ENCODE measurements around the gene TMEM200C.

The TMEM200C gene

GRCh38 chr18:5912566-5912965 lies 17.2 kb upstream of the TMEM200C start:
- no peaks in the 10 kb centered on the region for H3K4me1 ChIP-seq (ENCODE audit: control insufficient read depth, insufficient read depth, low read length)
- H3K27me3 ChIP-seq (ENCODE audit: control insufficient read depth, insufficient read depth, low read length): no peaks in the 10 kb centered on the region

DNA sequence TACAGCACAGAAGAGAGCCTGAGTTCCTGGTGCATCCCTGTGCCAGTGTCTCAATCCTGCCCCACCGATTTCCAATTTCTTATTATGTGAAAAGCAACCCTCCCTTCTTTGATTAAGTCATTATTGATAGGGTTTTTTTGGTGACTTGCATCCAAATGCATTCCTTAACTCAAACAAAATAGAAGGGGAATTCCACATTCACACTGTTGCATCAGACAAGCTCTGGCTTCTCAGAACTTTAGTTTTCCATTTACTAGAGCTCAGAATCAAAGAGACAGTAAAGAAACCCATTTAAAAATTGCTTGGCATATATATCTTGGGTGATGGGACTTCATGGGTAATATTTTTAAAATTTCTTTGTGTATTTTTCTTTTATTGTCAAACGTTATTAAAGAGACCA lies 13.8 kb upstream of the TMEM200C start:
- H3K4me3 ChIP-seq (ENCODE audit: low read length): no peak overlapping the region
- no peaks in the 10 kb centered on the region for H3K36me3 ChIP-seq (ENCODE audit: control insufficient read depth, insufficient read depth, low read length)
- no peak overlapping the region for H3K9ac ChIP-seq (ENCODE audit: low read length)
- no peaks in the 10 kb centered on the region for H3K9me3 ChIP-seq (ENCODE audit: control insufficient read depth, low read length)
- H3K27me3 ChIP-seq (ENCODE audit: control insufficient read depth, insufficient read depth, low read length): no peaks in the 10 kb centered on the region
- H3K4me1 ChIP-seq (ENCODE audit: control insufficient read depth, insufficient read depth, low read length): no peaks in the 10 kb centered on the region

More at GRCh38 chr18:5912566-5912965, 17.2 kb upstream of the TMEM200C start:
- Histone ChIP-seq H3K9ac (ENCODE audit: low read length) (no peak overlapping the region), H3K4me3 (ENCODE audit: low read length) (no peak overlapping the region), H3K36me3 (ENCODE audit: control insufficient read depth, insufficient read depth, low read length) (no peaks in the 10 kb centered on the region), H3K9me3 (ENCODE audit: control insufficient read depth, low read length) (no peaks in the 10 kb centered on the region)

DNA sequence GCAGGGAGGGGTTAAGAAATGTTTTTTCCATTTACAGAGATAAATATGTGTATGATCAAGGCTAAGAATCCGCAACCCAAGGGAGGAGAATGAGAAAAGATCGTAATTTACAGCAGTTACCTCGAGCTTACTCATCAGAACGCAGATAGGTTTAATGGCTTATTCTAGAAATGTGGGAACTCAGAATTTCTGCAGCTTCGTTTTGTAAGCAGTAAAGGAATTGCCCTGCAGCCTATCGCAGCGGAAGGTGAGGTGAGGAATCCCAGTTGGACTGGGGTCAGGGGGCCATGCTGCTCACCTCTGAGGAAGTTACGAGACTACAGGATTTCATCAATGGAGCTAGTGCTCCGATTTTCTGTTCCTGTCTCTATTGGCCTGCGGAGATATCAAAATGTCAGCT lies 8.1 kb upstream of the TMEM200C start:
- Histone ChIP-seq H3K9me3 (ENCODE audit: control insufficient read depth, low read length) (no peaks in the 10 kb centered on the region), H3K36me3 (ENCODE audit: control insufficient read depth, insufficient read depth, low read length) (no peaks in the 10 kb centered on the region), H3K4me3 (ENCODE audit: low read length) (no peak overlapping the region), H3K4me1 (ENCODE audit: control insufficient read depth, insufficient read depth, low read length) (no peaks in the 10 kb centered on the region), H3K27me3 (ENCODE audit: control insufficient read depth, insufficient read depth, low read length) (peaks cover 4% of the 10 kb centered on the region), H3K9ac (ENCODE audit: low read length) (no peak overlapping the region)

DNA sequence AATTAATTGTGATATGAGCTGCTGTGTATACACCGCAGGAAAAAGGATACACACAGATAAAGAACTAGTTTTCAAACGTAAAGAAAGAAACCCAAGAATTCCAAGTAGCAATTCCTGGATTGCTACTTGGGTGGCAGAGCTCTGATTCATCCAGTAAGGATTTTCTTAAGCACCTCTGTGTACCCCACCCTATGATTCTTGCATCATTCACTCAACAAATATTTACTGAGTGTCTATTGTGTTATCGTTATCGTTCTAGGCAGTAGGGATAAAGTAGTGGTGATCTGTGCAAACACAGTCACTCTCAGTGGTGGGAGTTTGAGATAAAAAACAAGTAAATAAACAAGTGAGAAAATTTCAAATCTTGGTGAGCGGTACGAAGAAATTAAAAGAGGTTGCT lies 4.9 kb upstream of the TMEM200C start:
- Histone ChIP-seq H3K27me3 (ENCODE audit: control insufficient read depth, insufficient read depth, low read length) (peaks cover 33% of the 10 kb centered on the region), H3K9ac (ENCODE audit: low read length) (no peak overlapping the region)

GRCh38 chr18:5899835-5900234 lies 4.5 kb upstream of the TMEM200C start:
- no peak overlapping the region for H3K4me3 ChIP-seq (ENCODE audit: low read length)
- H3K27me3 ChIP-seq (ENCODE audit: control insufficient read depth, insufficient read depth, low read length): peaks cover 37% of the 10 kb centered on the region
- H3K36me3 ChIP-seq (ENCODE audit: control insufficient read depth, insufficient read depth, low read length): no peaks in the 10 kb centered on the region
- H3K9me3 ChIP-seq (ENCODE audit: control insufficient read depth, low read length): no peaks in the 10 kb centered on the region
- no peaks in the 10 kb centered on the region for H3K4me1 ChIP-seq (ENCODE audit: control insufficient read depth, insufficient read depth, low read length)
- H3K9ac ChIP-seq (ENCODE audit: low read length): no peak overlapping the region

More for the DNA sequence above, 4.9 kb upstream of the TMEM200C start:
- Histone ChIP-seq H3K4me1 (ENCODE audit: control insufficient read depth, insufficient read depth, low read length) (no peaks in the 10 kb centered on the region), H3K9me3 (ENCODE audit: control insufficient read depth, low read length) (no peaks in the 10 kb centered on the region), H3K36me3 (ENCODE audit: control insufficient read depth, insufficient read depth, low read length) (no peaks in the 10 kb centered on the region), H3K4me3 (ENCODE audit: low read length) (no peak overlapping the region)

DNA sequence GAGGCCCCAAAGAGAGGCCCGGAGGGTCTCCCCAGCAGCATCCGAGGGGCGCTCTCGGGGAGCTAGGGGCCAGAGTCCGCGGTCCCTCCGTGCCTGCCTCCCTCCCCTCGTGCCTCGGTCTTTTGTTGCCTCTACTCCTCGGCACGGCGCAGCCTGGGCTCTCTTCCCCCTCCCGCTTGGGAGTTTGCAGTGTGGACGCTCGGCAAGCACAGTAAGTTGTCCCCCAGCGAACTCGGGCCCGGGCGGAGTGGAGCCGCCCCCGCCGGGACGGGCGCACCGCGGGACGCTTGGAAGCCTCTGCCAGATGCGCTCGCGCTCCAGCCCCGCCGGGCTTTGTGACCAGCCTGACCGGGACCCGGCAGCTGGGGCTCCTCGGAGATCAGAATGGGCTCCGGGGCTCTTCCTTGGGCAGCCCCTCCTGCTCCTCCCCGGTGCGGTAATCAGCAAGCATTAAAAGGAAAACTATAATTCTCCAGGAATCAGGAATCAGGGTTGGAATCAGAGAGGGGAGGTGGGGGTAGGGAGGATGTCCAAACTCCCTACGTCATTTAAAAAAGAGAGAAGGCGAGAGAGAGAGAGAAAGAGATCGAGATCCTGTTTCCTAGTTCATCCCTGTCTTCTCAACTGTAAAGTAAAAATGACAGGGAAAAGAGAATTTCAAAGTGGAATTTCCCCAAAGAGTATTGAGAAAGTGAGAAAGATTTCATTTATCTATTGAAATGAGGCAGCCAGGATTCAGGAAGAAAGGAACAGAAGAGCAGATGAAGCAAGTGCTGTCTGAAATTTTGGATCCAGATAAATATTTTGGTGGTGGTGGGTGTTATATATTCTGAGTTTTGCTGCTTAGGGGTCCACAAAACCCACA lies 786 bp upstream of the TMEM200C start:
- Histone ChIP-seq H3K36me3 (ENCODE audit: control insufficient read depth, insufficient read depth, low read length) (no peaks in the 10 kb centered on the region), H3K27me3 (ENCODE audit: control insufficient read depth, insufficient read depth, low read length) (peaks cover 73% of the 10 kb centered on the region), H3K4me1 (ENCODE audit: control insufficient read depth, insufficient read depth, low read length) (no peaks in the 10 kb centered on the region), H3K9me3 (ENCODE audit: control insufficient read depth, low read length) (no peaks in the 10 kb centered on the region), H3K4me3 (ENCODE audit: low read length) (no peak overlapping the region), H3K9ac (ENCODE audit: low read length) (no peak overlapping the region)

DNA sequence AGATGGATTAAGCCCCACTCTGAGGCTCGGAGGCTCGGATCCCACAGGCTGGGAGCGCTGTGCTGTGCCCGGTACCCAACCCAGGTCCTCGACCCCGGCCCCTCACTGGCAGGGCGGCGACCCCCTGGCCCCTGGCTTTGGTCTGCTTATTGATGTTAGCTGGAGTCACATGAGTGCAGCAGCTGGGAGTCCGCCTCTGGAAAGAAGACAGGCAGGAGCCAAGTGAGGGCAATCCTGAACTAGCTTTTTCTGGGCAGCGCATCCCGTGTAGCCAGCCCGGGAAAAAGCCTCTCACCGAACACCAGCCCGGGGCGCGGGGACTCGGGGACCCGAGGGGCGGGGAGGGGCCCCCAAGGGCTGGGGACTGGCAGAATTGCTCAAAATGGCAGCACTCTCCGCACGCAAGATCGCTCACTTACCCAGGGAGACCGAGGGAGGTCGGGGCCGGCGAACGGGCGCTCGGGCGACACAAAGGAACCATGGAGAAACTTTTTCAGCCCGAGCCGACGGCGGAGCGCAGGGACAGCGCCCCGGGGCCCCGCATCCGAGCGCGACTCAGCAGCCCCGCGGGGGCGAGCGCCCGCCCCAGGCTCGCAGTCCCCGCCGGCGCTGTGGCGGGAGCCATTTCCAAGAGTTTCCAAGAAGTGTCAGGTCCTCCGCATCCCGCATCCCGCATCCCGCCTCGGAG lies 567 bp downstream of the TMEM200C start:
- no peaks in the 10 kb centered on the region for H3K4me1 ChIP-seq (ENCODE audit: control insufficient read depth, insufficient read depth, low read length)
- H3K36me3 ChIP-seq (ENCODE audit: control insufficient read depth, insufficient read depth, low read length): no peaks in the 10 kb centered on the region
- H3K4me3 ChIP-seq (ENCODE audit: low read length): no peak overlapping the region
- no peak overlapping the region for H3K9ac ChIP-seq (ENCODE audit: low read length)
- no peaks in the 10 kb centered on the region for H3K9me3 ChIP-seq (ENCODE audit: control insufficient read depth, low read length)
- peaks cover 85% of the 10 kb centered on the region for H3K27me3 ChIP-seq (ENCODE audit: control insufficient read depth, insufficient read depth, low read length)

GRCh38 chr18:5893956-5894610 lies 1.2 kb downstream of the TMEM200C start:
- Histone ChIP-seq H3K4me3 (ENCODE audit: low read length) (no peak overlapping the region), H3K36me3 (ENCODE audit: control insufficient read depth, insufficient read depth, low read length) (no peaks in the 10 kb centered on the region), H3K9ac (ENCODE audit: low read length) (no peak overlapping the region), H3K9me3 (ENCODE audit: control insufficient read depth, low read length) (no peaks in the 10 kb centered on the region), H3K4me1 (ENCODE audit: control insufficient read depth, insufficient read depth, low read length) (no peaks in the 10 kb centered on the region), H3K27me3 (ENCODE audit: control insufficient read depth, insufficient read depth, low read length) (peaks cover 86% of the 10 kb centered on the region)

DNA sequence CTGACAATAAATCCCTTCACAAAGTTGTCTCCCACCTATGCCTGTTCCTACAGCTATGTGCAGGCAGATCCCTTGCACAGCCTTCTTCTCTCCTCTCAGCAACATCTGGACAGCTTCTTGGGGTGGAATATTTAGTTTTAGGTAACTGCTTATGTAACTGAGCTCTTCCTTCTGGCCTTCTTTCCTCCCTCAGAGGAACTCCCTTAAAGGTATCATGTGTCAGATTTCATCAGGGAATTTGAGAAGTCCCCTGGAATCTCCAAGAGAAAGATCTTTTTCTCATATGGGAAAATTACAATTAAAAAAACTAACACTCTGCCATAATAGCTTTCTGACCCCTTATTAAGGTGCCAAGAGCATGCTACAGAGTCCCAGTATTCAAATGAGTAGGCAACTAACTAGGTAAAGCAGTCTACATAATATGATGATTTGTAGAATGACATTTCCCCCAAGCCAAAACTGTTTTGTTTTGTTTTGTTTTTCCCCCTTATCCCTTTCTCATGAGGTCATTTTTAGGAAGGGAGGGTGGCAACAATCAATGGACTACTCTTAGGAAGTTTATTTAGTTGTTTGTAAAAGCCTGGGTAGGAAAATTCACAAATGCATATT lies 2.4 kb downstream of the TMEM200C start:
- H3K9ac ChIP-seq (ENCODE audit: low read length): no peak overlapping the region
- H3K9me3 ChIP-seq (ENCODE audit: control insufficient read depth, low read length): no peaks in the 10 kb centered on the region
- no peaks in the 10 kb centered on the region for H3K4me1 ChIP-seq (ENCODE audit: control insufficient read depth, insufficient read depth, low read length)
- H3K4me3 ChIP-seq (ENCODE audit: low read length): no peak overlapping the region
- H3K27me3 ChIP-seq (ENCODE audit: control insufficient read depth, insufficient read depth, low read length): peaks cover 77% of the 10 kb centered on the region
- H3K36me3 ChIP-seq (ENCODE audit: control insufficient read depth, insufficient read depth, low read length): no peaks in the 10 kb centered on the region

- Histone ChIP-seq H3K4me1 (ENCODE audit: control insufficient read depth, insufficient read depth, low read length) (no peaks in the 10 kb centered on the region), H3K9me3 (ENCODE audit: control insufficient read depth, low read length) (no peaks in the 10 kb centered on the region), H3K27me3 (ENCODE audit: control insufficient read depth, insufficient read depth, low read length) (peaks cover 66% of the 10 kb centered on the region), H3K9ac (ENCODE audit: low read length) (no peak overlapping the region), H3K4me3 (ENCODE audit: low read length) (no peak overlapping the region), H3K36me3 (ENCODE audit: control insufficient read depth, insufficient read depth, low read length) (no peaks in the 10 kb centered on the region)
Observed at GRCh38 chr18:5891854-5892215, 3.5 kb downstream of the TMEM200C start.

DNA sequence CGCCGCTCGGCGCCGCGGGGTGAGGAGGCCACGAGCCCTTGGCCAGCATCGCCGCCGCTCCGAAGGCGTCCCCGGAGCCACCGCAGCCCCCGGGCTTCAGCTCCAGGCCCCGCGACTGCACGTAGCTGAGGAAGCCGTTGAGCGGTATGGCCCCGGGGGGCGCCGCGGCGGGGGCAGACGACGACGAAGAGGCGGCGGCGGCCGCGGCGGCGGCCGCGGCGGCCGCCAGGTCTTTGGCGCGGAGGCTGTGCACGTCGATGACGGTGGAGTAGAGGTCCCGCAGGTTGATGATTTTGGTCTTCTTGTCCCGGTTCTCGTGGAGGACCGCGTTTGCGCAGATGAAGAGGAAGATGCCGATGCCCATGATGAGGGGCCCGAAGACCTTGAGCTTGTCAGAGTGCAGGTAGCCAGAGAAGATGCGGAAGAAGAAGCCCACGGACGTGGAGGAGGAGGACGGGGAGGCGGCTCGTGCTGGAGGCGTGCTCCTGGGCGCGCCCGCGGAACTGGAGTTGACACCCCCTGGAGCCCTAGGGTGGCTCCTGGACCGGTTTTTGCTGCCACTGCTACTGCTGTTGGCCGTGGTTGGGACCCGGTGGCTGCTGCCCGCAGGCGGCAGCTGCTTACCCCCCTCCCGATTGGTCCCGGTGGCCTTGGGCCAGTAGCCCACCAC lies 4.0 kb downstream of the TMEM200C start:
- H3K27me3 ChIP-seq (ENCODE audit: control insufficient read depth, insufficient read depth, low read length): peaks cover 61% of the 10 kb centered on the region
- no peaks in the 10 kb centered on the region for H3K36me3 ChIP-seq (ENCODE audit: control insufficient read depth, insufficient read depth, low read length)
- H3K9ac ChIP-seq (ENCODE audit: low read length): no peak overlapping the region
- no peak overlapping the region for H3K4me3 ChIP-seq (ENCODE audit: low read length)
- no peaks in the 10 kb centered on the region for H3K9me3 ChIP-seq (ENCODE audit: control insufficient read depth, low read length)
- no peaks in the 10 kb centered on the region for H3K4me1 ChIP-seq (ENCODE audit: control insufficient read depth, insufficient read depth, low read length)
